ENCODE results near the gene SLC9C2.
"Not testable (repeated sequence)": the region's sequence is repeated elsewhere in the genome, so short reads cannot be mapped to it uniquely, and the experiment has no call there.

The SLC9C2 gene

GRCh38 chr1:173572201-173572873, 30.5 kb downstream of the SLC9C2 start:
- H3K4me3 ChIP-seq (replicated peaks; ENCODE audit: low read depth, low read length): no peak overlapping the region
- TF ChIP-seq CTCF (IDR thresholded peaks at IDR 0.05; ENCODE audit: low read depth, low read length, missing control alignments): no peak
- no peak for DNase-seq (ENCODE audit: extremely low read depth, low read depth)

- no peak for DNase-seq (ENCODE audit: extremely low read depth, low read depth)
- TF ChIP-seq CTCF (IDR thresholded peaks at IDR 0.05; ENCODE audit: low read depth, low read length, missing control alignments): no peak
- H3K4me3 ChIP-seq (replicated peaks; ENCODE audit: low read depth, low read length): no peak overlapping the region
Observed at GRCh38 chr1:173570370-173571007, 32.4 kb downstream of the SLC9C2 start.

- DNase-seq (ENCODE audit: extremely low read depth, low read depth): no peak
- no peak for TF ChIP-seq CTCF (IDR thresholded peaks at IDR 0.05; ENCODE audit: low read depth, low read length, missing control alignments)
Observed at GRCh38 chr1:173568483-173568882, 34.4 kb downstream of the SLC9C2 start.

GRCh38 chr1:173563846-173564245, 39.0 kb downstream of the SLC9C2 start:
- not testable (repeated sequence) for H3K4me3 ChIP-seq (replicated peaks; ENCODE audit: low read depth, low read length); DNase-seq (ENCODE audit: extremely low read depth, low read depth)

More at GRCh38 chr1:173568483-173568882, 34.4 kb downstream of the SLC9C2 start:
- H3K4me3 ChIP-seq (replicated peaks; ENCODE audit: low read depth, low read length): no peak overlapping the region

GRCh38 chr1:173562813-173563212, 40.1 kb downstream of the SLC9C2 start:
- H3K4me3 ChIP-seq (replicated peaks; ENCODE audit: low read depth, low read length): no peak overlapping the region
- TF ChIP-seq CTCF (IDR thresholded peaks at IDR 0.05; ENCODE audit: low read depth, low read length, missing control alignments): no peak
- no peak for DNase-seq (ENCODE audit: extremely low read depth, low read depth)

GRCh38 chr1:173561263-173561662, 41.6 kb downstream of the SLC9C2 start:
- H3K4me3 ChIP-seq (replicated peaks; ENCODE audit: low read depth, low read length): no peak overlapping the region
- DNase-seq (ENCODE audit: extremely low read depth, low read depth): no peak
- no peak for TF ChIP-seq CTCF (IDR thresholded peaks at IDR 0.05; ENCODE audit: low read depth, low read length, missing control alignments)

- TF ChIP-seq CTCF (IDR thresholded peaks at IDR 0.05; ENCODE audit: low read depth, low read length, missing control alignments): no peak
- no peak overlapping the region for H3K4me3 ChIP-seq (replicated peaks; ENCODE audit: low read depth, low read length)
- DNase-seq (ENCODE audit: extremely low read depth, low read depth): no peak
Observed at GRCh38 chr1:173560285-173560880, 42.5 kb downstream of the SLC9C2 start.

Measured in HFF-Myc (cell line).